ENCODE results near the gene GZMM.

DNA sequence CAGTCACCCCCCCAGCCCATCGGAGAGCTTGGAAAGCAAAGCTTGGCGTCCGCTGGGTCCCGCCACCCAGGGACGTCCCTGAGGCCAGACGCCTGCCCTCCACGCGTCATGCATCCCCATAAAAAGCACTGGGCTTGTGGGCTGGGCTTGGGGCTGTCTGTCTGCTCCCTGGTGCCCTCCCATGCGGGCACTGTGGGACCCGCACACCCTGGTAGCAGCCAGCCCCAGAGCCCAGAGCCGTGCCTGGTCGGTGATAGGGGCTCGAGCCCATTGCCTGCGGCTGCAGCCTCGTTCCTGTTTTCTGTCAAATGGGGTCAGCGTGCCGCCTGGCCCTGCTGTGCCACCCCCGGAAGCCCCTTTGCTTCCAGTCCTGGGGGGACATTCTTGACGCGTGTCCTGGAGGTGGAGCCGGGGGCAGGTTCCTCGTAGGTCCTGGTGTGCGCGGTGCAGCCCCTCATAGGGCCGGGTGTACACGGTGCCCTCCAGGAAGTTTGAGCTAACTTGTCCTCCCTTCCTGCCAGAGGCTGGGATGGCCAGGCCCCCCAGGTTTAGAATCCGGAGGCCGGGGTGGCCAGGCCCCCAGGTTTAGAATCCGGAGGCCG lies 4.3 kb upstream of the GZMM start:
- TF ChIP-seq, protein P1, sequence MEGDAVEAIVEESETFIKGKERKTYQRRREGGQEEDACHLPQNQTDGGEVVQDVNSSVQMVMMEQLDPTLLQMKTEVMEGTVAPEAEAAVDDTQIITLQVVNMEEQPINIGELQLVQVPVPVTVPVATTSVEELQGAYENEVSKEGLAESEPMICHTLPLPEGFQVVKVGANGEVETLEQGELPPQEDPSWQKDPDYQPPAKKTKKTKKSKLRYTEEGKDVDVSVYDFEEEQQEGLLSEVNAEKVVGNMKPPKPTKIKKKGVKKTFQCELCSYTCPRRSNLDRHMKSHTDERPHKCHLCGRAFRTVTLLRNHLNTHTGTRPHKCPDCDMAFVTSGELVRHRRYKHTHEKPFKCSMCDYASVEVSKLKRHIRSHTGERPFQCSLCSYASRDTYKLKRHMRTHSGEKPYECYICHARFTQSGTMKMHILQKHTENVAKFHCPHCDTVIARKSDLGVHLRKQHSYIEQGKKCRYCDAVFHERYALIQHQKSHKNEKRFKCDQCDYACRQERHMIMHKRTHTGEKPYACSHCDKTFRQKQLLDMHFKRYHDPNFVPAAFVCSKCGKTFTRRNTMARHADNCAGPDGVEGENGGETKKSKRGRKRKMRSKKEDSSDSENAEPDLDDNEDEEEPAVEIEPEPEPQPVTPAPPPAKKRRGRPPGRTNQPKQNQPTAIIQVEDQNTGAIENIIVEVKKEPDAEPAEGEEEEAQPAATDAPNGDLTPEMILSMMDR (IDR thresholded peaks at IDR 0.05): no peak
- no peak for TF ChIP-seq POLR2A (IDR thresholded peaks at IDR 0.05)

Measured in Peyer's patch (tissue), 4 donors.